Mesodermal cell (in vitro differentiated cells): Measurements from ENCODE around the gene TMEM127.
"Not testable (repeated sequence)": the region's sequence is repeated elsewhere in the genome, so short reads cannot be mapped to it uniquely, and the experiment has no call there.

ENCODE experiments used
- H3K27ac ChIP-seq: 2 replicates; pipeline ENCODE4 v1.7.0; 2013; ENCODE audit warnings: mild to moderate bottlenecking, low read depth, low read length, moderate library complexity; ENCODE audit not compliant: severe bottlenecking
- H3K36me3 ChIP-seq: 2 replicates; pipeline ENCODE4 v1.7.1; 2013; ENCODE audit warnings: mild to moderate bottlenecking, low read length, moderate library complexity; ENCODE audit not compliant: control insufficient read depth, insufficient read depth
- H3K4me1 ChIP-seq: one replicate; pipeline ENCODE4 v1.7.1; 2013; ENCODE audit warnings: mild to moderate bottlenecking, low read length; ENCODE audit not compliant: insufficient read depth, control insufficient read depth, poor library complexity, severe bottlenecking
- H3K4me3 ChIP-seq: 2 replicates; pipeline ENCODE4 v1.7.0; 2013; ENCODE audit warnings: low read length, control low read depth, mild to moderate bottlenecking; ENCODE audit not compliant: insufficient read depth, poor library complexity, severe bottlenecking; ENCODE audit errors: extremely low read depth
- H3K9me3 ChIP-seq: 2 replicates; pipeline ENCODE4 v1.7.1; 2013; ENCODE audit warnings: mild to moderate bottlenecking, low read length, moderate library complexity; ENCODE audit not compliant: control insufficient read depth
- WGBS, 2 experiments: methylation state at CpG; one replicate each; pipeline ENCODE4 v1.1.5; 2013; ENCODE audit warnings: missing lambda C conversion rate in 2 of 2; ENCODE audit not compliant: insufficient coverage in 2 of 2; 5-methylcytosine and 5-hydroxymethylcytosine counted together

TMEM127 gene

GRCh38 chr2:96240341-96241038 lies 25.3 kb downstream of the TMEM127 start:
- H3K36me3 ChIP-seq = no peaks in the 10 kb centered on the region
- H3K9me3 ChIP-seq = no peaks in the 10 kb centered on the region
- H3K27ac ChIP-seq = no peak overlapping the region
- H3K4me1 ChIP-seq = peaks cover 14% of the 10 kb centered on the region
- no peak overlapping the region for H3K4me3 ChIP-seq
- WGBS, 2 experiments = 92 to 93% methylated on average over 7 to 8 of the region's 9 CpGs

- Histone ChIP-seq H3K36me3 (no peaks in the 10 kb centered on the region), H3K27ac (no peak overlapping the region), H3K4me3 (no peak overlapping the region), H3K9me3 (no peaks in the 10 kb centered on the region), H3K4me1 (peaks cover 14% of the 10 kb centered on the region)
- whole genome bisulfite sequencing, 2 experiments = 90 to 92% methylated on average over 7 to 9 of the region's 9 CpGs
These were observed 26.0 kb downstream of the TMEM127 start for GRCh38 chr2:96239745-96240264.

GRCh38 chr2:96239091-96239490 lies 26.7 kb downstream of the TMEM127 start:
- peaks cover 14% of the 10 kb centered on the region for H3K4me1 ChIP-seq
- WGBS, 2 experiments = 92% methylated on average over 2 to 3 of the region's 3 CpGs
- H3K27ac ChIP-seq = no peak overlapping the region
- no peaks in the 10 kb centered on the region for H3K9me3 ChIP-seq
- no peaks in the 10 kb centered on the region for H3K36me3 ChIP-seq
- H3K4me3 ChIP-seq = no peak overlapping the region

- no peak overlapping the region for H3K27ac ChIP-seq
- no peaks in the 10 kb centered on the region for H3K9me3 ChIP-seq
- WGBS, 2 experiments = 84 to 86% methylated on average over 2 to 3 of the region's 3 CpGs
- no peaks in the 10 kb centered on the region for H3K36me3 ChIP-seq
- H3K4me3 ChIP-seq = no peak overlapping the region
- peaks cover 14% of the 10 kb centered on the region for H3K4me1 ChIP-seq
These were observed 27.5 kb downstream of the TMEM127 start for GRCh38 chr2:96238266-96238665.

GRCh38 chr2:96236882-96237281 lies 28.9 kb downstream of the TMEM127 start:
- H3K4me3 ChIP-seq = no peak overlapping the region
- WGBS, 2 experiments = 100% methylated on average over 1 of the region's 1 CpG

GRCh38 chr2:96233880-96234316 lies 31.9 kb downstream of the TMEM127 start:
- Histone ChIP-seq H3K36me3 (no peaks in the 10 kb centered on the region), H3K4me3 (no peak overlapping the region), H3K4me1 (no peaks in the 10 kb centered on the region), H3K9me3 (no peaks in the 10 kb centered on the region), H3K27ac (no peak overlapping the region)
- WGBS, 2 experiments = 95 to 100% methylated on average over 3 of the region's 4 CpGs

More at GRCh38 chr2:96236882-96237281, 28.9 kb downstream of the TMEM127 start:
- Histone ChIP-seq H3K27ac (no peak overlapping the region), H3K9me3 (no peaks in the 10 kb centered on the region), H3K36me3 (no peaks in the 10 kb centered on the region), H3K4me1 (peaks cover 4% of the 10 kb centered on the region)

- H3K9me3 ChIP-seq = no peaks in the 10 kb centered on the region
- WGBS, 2 experiments = 89 to 90% methylated on average over 5 of the region's 6 CpGs
- no peaks in the 10 kb centered on the region for H3K36me3 ChIP-seq
These were observed 32.4 kb downstream of the TMEM127 start for GRCh38 chr2:96233436-96233835.

GRCh38 chr2:96231316-96231715 lies 34.5 kb downstream of the TMEM127 start:
- Histone ChIP-seq H3K36me3 (no peaks in the 10 kb centered on the region), H3K27ac (no peak overlapping the region), H3K4me1 (no peaks in the 10 kb centered on the region), H3K4me3 (no peak overlapping the region), H3K9me3 (no peaks in the 10 kb centered on the region)
- WGBS, 2 experiments = 86 to 92% methylated on average over 3 to 4 of the region's 4 CpGs

More at GRCh38 chr2:96233436-96233835, 32.4 kb downstream of the TMEM127 start:
- Histone ChIP-seq H3K27ac (no peak overlapping the region), H3K4me1 (no peaks in the 10 kb centered on the region), H3K4me3 (no peak overlapping the region)

GRCh38 chr2:96225016-96225533 lies 40.7 kb downstream of the TMEM127 start:
- Histone ChIP-seq H3K36me3 (no peaks in the 10 kb centered on the region), H3K27ac (no peak overlapping the region), H3K4me1 (no peaks in the 10 kb centered on the region), H3K9me3 (no peaks in the 10 kb centered on the region), H3K4me3 (no peak overlapping the region)
- WGBS, 2 experiments = 100% methylated on average over 1 to 2 of the region's 3 CpGs

GRCh38 chr2:96221106-96221505 lies 44.7 kb downstream of the TMEM127 start:
- H3K36me3 ChIP-seq, H3K27ac ChIP-seq, H3K4me1 ChIP-seq, H3K9me3 ChIP-seq, H3K4me3 ChIP-seq: not testable (repeated sequence)
- WGBS, 2 experiments = no CpG with 5 or more reads among the region's 1 CpG

GRCh38 chr2:96219959-96220358 lies 45.8 kb downstream of the TMEM127 start:
- H3K4me3 ChIP-seq, H3K36me3 ChIP-seq, H3K27ac ChIP-seq, H3K4me1 ChIP-seq, H3K9me3 ChIP-seq: not testable (repeated sequence)
- 90 to 95% methylated on average over 3 to 4 of the region's 4 CpGs for WGBS, 2 experiments
